Neural cell (in vitro differentiated cells): ENCODE measurements around the gene PLGLB1.
"Not testable (repeated sequence)": the region's sequence is repeated elsewhere in the genome, so short reads cannot be mapped to it uniquely, and the experiment has no call there.

Experiments used
- EP300 ChIP-seq: fragments of 450-650 bp; conservative IDR thresholded peaks from 2 replicates; pipeline ENCODE4 v1.6.1; 2014; ENCODE audit warnings: antibody characterized with exemption, mild to moderate bottlenecking, moderate library complexity; ENCODE audit not compliant: poor library complexity, severe bottlenecking
- EZH2 ChIP-seq: fragments of 200-600, 300-800 bp; shearing (Covaris generic), sonication (generic); IDR thresholded peaks from 2 replicates; pipeline ENCODE4 v1.6.1; 2014; ENCODE audit warnings: antibody characterized with exemption, low read length, borderline replicate concordance, mild to moderate bottlenecking; ENCODE audit not compliant: insufficient read depth, poor library complexity, severe bottlenecking
- POLR2AphosphoS5 ChIP-seq: IDR thresholded peaks from 2 replicates; pipeline ENCODE4 v1.6.1; 2012
- TF ChIP-seq, protein P1 (sequence below): fragments of 450-650 bp; IDR thresholded peaks from 2 replicates; pipeline ENCODE4 v1.5.1; 2014; ENCODE audit warnings: antibody characterized with exemption, mild to moderate bottlenecking, moderate library complexity; ENCODE audit not compliant: poor library complexity, severe bottlenecking
- TF ChIP-seq, protein P2 (sequence below): IDR thresholded peaks from 2 replicates; pipeline ENCODE4 v1.6.1; 2012; ENCODE audit warnings: borderline replicate concordance

DNA sequence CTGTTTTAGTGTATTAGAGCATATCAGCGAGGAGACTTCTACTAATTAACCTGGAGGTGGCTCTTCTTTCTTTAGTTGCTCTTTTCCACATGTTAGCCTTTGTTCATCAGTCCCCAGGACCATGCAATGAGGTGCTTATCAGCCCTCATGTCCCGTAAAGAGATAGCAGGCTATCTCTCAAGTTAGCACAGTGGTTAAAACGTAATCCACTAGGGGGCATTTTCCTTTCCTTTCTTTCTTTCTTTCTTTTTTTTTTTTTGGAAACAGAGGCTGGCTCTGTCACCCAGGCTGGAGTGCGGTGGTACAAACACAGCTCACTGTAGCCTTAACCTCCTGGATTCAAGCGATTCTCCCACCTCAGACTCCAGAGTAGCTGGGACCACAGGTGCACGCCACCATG, 4.3 kb upstream of the PLGLB1 start:
- not testable (repeated sequence) for TF ChIP-seq EP300, EZH2, POLR2AphosphoS5
- TF ChIP-seq, protein P1, sequence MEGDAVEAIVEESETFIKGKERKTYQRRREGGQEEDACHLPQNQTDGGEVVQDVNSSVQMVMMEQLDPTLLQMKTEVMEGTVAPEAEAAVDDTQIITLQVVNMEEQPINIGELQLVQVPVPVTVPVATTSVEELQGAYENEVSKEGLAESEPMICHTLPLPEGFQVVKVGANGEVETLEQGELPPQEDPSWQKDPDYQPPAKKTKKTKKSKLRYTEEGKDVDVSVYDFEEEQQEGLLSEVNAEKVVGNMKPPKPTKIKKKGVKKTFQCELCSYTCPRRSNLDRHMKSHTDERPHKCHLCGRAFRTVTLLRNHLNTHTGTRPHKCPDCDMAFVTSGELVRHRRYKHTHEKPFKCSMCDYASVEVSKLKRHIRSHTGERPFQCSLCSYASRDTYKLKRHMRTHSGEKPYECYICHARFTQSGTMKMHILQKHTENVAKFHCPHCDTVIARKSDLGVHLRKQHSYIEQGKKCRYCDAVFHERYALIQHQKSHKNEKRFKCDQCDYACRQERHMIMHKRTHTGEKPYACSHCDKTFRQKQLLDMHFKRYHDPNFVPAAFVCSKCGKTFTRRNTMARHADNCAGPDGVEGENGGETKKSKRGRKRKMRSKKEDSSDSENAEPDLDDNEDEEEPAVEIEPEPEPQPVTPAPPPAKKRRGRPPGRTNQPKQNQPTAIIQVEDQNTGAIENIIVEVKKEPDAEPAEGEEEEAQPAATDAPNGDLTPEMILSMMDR: not testable (repeated sequence)
- TF ChIP-seq, protein P2, sequence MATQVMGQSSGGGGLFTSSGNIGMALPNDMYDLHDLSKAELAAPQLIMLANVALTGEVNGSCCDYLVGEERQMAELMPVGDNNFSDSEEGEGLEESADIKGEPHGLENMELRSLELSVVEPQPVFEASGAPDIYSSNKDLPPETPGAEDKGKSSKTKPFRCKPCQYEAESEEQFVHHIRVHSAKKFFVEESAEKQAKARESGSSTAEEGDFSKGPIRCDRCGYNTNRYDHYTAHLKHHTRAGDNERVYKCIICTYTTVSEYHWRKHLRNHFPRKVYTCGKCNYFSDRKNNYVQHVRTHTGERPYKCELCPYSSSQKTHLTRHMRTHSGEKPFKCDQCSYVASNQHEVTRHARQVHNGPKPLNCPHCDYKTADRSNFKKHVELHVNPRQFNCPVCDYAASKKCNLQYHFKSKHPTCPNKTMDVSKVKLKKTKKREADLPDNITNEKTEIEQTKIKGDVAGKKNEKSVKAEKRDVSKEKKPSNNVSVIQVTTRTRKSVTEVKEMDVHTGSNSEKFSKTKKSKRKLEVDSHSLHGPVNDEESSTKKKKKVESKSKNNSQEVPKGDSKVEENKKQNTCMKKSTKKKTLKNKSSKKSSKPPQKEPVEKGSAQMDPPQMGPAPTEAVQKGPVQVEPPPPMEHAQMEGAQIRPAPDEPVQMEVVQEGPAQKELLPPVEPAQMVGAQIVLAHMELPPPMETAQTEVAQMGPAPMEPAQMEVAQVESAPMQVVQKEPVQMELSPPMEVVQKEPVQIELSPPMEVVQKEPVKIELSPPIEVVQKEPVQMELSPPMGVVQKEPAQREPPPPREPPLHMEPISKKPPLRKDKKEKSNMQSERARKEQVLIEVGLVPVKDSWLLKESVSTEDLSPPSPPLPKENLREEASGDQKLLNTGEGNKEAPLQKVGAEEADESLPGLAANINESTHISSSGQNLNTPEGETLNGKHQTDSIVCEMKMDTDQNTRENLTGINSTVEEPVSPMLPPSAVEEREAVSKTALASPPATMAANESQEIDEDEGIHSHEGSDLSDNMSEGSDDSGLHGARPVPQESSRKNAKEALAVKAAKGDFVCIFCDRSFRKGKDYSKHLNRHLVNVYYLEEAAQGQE: not testable (repeated sequence)
